ENCODE measurements around the gene NPFFR2. TPM values are rescaled to one million over a fixed set of nuclear protein-coding genes. Genes with fewer than 3 reads are reported as not detected.

The NPFFR2 gene
- total RNA-seq = not detected in 2 replicates

GRCh38 chr4:72031868-72032608 is at the start of gene NPFFR2:
NPFFR2 (plus strand) TSS chr4:72032000; CDS start chr4:72128592, 96,592 bp downstream.

Other genes with a start within 250 kb of the NPFFR2 start
- gene GC, start 247.9 kb upstream of the NPFFR2 start, total RNA-seq = not detected in 2 replicates